ENCODE data around the gene ARHGEF10L. TPM values are rescaled to one million over a fixed set of nuclear protein-coding genes. Genes with fewer than 3 reads are reported as not detected.

Gene ARHGEF10L
- total RNA-seq, 1 experiment from 2014 or later: 21.6 TPM

GRCh38 chr1:17672226-17672625 lies 132.7 kb downstream of the ARHGEF10L start:
- no TSS peak for BruUV-seq (replicated peaks)
- H3F3A ChIP-seq (ENCODE audit: insufficient read depth, low read depth): no peaks in the 10 kb centered on the region
- no peaks in the 10 kb centered on the region for H3K36me3 ChIP-seq (ENCODE audit: low read depth)
- H3K4me2 ChIP-seq: no peak overlapping the region
- no peak overlapping the region for H3K27ac ChIP-seq
- H3K79me2 ChIP-seq (ENCODE audit: low read depth): no peaks in the 10 kb centered on the region
- H4K20me1 ChIP-seq (ENCODE audit: insufficient read depth): no peaks in the 10 kb centered on the region
- no peaks in the 10 kb centered on the region for H3K27me3 ChIP-seq (ENCODE audit: insufficient read depth, low read depth)
- no peak overlapping the region for H2AFZ ChIP-seq
- POLR2A ChIA-PET (ENCODE audit: unreplicated experiment): no interaction called here
- no peaks in the 10 kb centered on the region for H3K9me2 ChIP-seq (ENCODE audit: insufficient read depth)
- DNase-seq: no peak
- H3K4me1 ChIP-seq (replicated peaks; ENCODE audit: insufficient read depth): no peaks in the 10 kb centered on the region
- no peaks in the 10 kb centered on the region for H3K9me3 ChIP-seq (ENCODE audit: insufficient read depth, low read depth)
- TF ChIP-seq CTCF (conservative IDR thresholded peaks at IDR 0.05) (no peak), EZH2 (IDR thresholded peaks at IDR 0.05; ENCODE audit: low read depth) (no peak)
- intact Hi-C loops (cut with micrococcal nuclease; ENCODE audit: unreplicated experiment): no loop called here
- no peak overlapping the region for H3K4me3 ChIP-seq
- CTCF ChIA-PET: no interaction called here

GRCh38 chr1:17673329-17674072 lies 134.0 kb downstream of the ARHGEF10L start:
- intact Hi-C loops (cut with micrococcal nuclease; ENCODE audit: unreplicated experiment): no loop called here
- Histone ChIP-seq H3K4me2 (no peak overlapping the region), H4K20me1 (ENCODE audit: insufficient read depth) (no peaks in the 10 kb centered on the region), H3F3A (ENCODE audit: insufficient read depth, low read depth) (no peaks in the 10 kb centered on the region), H3K4me3 (no peak overlapping the region), H3K36me3 (ENCODE audit: low read depth) (no peaks in the 10 kb centered on the region), H3K27ac (no peak overlapping the region), H2AFZ (no peak overlapping the region), H3K9me3 (ENCODE audit: insufficient read depth, low read depth) (no peaks in the 10 kb centered on the region), H3K27me3 (ENCODE audit: insufficient read depth, low read depth) (no peaks in the 10 kb centered on the region), H3K79me2 (ENCODE audit: low read depth) (no peaks in the 10 kb centered on the region), H3K9me2 (ENCODE audit: insufficient read depth) (no peaks in the 10 kb centered on the region), H3K4me1 (replicated peaks; ENCODE audit: insufficient read depth) (no peaks in the 10 kb centered on the region)
- CTCF ChIA-PET: no interaction called here
- BruUV-seq (replicated peaks): no TSS peak
- no peak for TF ChIP-seq EZH2 (IDR thresholded peaks at IDR 0.05; ENCODE audit: low read depth)
- TF ChIP-seq CTCF (conservative IDR thresholded peaks at IDR 0.05): no peak
- POLR2A ChIA-PET (ENCODE audit: unreplicated experiment): no interaction called here
- DNase-seq: no peak

- no peak for TF ChIP-seq EZH2 (IDR thresholded peaks at IDR 0.05; ENCODE audit: low read depth)
- no peak for TF ChIP-seq CTCF (conservative IDR thresholded peaks at IDR 0.05)
- Histone ChIP-seq H3K79me2 (ENCODE audit: low read depth) (no peaks in the 10 kb centered on the region), H3K9me3 (ENCODE audit: insufficient read depth, low read depth) (no peaks in the 10 kb centered on the region), H3K4me2 (no peak overlapping the region), H3K36me3 (ENCODE audit: low read depth) (no peaks in the 10 kb centered on the region), H3K4me1 (replicated peaks; ENCODE audit: insufficient read depth) (no peaks in the 10 kb centered on the region), H3K27me3 (ENCODE audit: insufficient read depth, low read depth) (no peaks in the 10 kb centered on the region), H4K20me1 (ENCODE audit: insufficient read depth) (no peaks in the 10 kb centered on the region), H3K4me3 (no peak overlapping the region), H3F3A (ENCODE audit: insufficient read depth, low read depth) (no peaks in the 10 kb centered on the region), H3K9me2 (ENCODE audit: insufficient read depth) (no peaks in the 10 kb centered on the region), H2AFZ (no peak overlapping the region), H3K27ac (no peak overlapping the region)
- ChIA-PET CTCF (no interaction called here), POLR2A (ENCODE audit: unreplicated experiment) (no interaction called here)
- DNase-seq: no peak
- BruUV-seq (replicated peaks): no TSS peak
- intact Hi-C loops (cut with micrococcal nuclease; ENCODE audit: unreplicated experiment): no loop called here
Observed at GRCh38 chr1:17674726-17675500, 135.4 kb downstream of the ARHGEF10L start.
